ENCODE data around the gene CLTCL1. TPM values are rescaled to one million over a fixed set of nuclear protein-coding genes. Genes with fewer than 3 reads are reported as not detected.

CLTCL1 gene
- total and polyA plus RNA-seq, 9 of the 15 experiments (the other 6 are each of a cell fraction or from before 2014, with no cell fraction given), result 1.1 to 11.7 (median 5.0) TPM

DNA sequence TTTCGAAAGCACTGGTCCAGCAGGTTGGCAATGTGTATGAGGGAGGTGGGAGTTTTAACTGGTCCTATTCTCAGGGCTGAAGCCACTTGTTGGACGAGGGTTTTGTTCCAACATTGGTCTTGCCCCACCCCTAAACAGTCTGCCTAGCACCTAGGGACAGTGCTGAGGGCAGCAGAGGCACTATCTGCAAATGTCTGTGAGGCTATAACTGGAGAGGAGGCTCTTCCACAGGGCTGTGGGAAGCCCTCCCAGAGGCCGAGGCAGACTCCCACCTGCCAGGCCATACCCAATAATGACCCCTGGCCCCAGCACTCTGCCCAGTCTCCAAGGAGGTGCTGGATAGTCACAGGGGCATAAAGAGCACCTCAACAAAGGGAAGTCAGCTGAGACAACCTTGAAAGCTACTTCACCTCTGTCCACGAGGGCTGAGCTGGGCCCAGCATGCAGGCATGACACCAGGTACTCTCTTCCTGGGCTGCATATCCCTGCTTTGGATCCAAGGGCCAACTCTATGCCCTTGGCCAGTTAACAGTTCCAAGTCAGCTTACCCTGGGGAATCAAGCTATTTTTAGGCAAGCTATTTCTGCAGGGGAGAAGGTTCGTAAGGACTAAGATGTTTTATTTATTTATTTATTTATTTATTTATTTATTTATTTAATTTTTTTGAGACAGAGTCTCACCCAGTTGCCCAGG is 72.8 kb downstream of the CLTCL1 start (continued):
- TF ChIP-seq, protein P1, sequence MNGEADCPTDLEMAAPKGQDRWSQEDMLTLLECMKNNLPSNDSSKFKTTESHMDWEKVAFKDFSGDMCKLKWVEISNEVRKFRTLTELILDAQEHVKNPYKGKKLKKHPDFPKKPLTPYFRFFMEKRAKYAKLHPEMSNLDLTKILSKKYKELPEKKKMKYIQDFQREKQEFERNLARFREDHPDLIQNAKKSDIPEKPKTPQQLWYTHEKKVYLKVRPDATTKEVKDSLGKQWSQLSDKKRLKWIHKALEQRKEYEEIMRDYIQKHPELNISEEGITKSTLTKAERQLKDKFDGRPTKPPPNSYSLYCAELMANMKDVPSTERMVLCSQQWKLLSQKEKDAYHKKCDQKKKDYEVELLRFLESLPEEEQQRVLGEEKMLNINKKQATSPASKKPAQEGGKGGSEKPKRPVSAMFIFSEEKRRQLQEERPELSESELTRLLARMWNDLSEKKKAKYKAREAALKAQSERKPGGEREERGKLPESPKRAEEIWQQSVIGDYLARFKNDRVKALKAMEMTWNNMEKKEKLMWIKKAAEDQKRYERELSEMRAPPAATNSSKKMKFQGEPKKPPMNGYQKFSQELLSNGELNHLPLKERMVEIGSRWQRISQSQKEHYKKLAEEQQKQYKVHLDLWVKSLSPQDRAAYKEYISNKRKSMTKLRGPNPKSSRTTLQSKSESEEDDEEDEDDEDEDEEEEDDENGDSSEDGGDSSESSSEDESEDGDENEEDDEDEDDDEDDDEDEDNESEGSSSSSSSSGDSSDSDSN (IDR thresholded peaks at IDR 0.05; ENCODE audit: borderline replicate concordance in 1 of 2, low read depth in 2 of 2, low read length in 2 of 2), result 0 out of 4 replicates have a peak, but pooled peaks of 1 of the 2 experiments have one; percentile 5
- TF ChIP-seq RFX7 (CRISPR knock-in tag; IDR thresholded peaks at IDR 0.05) (0 out of 2 replicates have a peak, but pooled peaks have one; percentile 52), GABPB2 (CRISPR knock-in tag; conservative IDR thresholded peaks at IDR 0.05) (0 out of 2 replicates have a peak, but pooled peaks have one; percentile 22), ETV6 (IDR thresholded peaks at IDR 0.05; ENCODE audit: borderline replicate concordance in 1 of 2, low read depth in 2 of 2, low read length in 1 of 2) (0 out of 4 replicates have a peak, but pooled peaks of 1 of the 2 experiments have one; percentile 39), ETV6 (CRISPR knock-in tag; IDR thresholded peaks at IDR 0.05; ENCODE audit: borderline replicate concordance) (no peak)
- TF ChIP-seq, protein P2, sequence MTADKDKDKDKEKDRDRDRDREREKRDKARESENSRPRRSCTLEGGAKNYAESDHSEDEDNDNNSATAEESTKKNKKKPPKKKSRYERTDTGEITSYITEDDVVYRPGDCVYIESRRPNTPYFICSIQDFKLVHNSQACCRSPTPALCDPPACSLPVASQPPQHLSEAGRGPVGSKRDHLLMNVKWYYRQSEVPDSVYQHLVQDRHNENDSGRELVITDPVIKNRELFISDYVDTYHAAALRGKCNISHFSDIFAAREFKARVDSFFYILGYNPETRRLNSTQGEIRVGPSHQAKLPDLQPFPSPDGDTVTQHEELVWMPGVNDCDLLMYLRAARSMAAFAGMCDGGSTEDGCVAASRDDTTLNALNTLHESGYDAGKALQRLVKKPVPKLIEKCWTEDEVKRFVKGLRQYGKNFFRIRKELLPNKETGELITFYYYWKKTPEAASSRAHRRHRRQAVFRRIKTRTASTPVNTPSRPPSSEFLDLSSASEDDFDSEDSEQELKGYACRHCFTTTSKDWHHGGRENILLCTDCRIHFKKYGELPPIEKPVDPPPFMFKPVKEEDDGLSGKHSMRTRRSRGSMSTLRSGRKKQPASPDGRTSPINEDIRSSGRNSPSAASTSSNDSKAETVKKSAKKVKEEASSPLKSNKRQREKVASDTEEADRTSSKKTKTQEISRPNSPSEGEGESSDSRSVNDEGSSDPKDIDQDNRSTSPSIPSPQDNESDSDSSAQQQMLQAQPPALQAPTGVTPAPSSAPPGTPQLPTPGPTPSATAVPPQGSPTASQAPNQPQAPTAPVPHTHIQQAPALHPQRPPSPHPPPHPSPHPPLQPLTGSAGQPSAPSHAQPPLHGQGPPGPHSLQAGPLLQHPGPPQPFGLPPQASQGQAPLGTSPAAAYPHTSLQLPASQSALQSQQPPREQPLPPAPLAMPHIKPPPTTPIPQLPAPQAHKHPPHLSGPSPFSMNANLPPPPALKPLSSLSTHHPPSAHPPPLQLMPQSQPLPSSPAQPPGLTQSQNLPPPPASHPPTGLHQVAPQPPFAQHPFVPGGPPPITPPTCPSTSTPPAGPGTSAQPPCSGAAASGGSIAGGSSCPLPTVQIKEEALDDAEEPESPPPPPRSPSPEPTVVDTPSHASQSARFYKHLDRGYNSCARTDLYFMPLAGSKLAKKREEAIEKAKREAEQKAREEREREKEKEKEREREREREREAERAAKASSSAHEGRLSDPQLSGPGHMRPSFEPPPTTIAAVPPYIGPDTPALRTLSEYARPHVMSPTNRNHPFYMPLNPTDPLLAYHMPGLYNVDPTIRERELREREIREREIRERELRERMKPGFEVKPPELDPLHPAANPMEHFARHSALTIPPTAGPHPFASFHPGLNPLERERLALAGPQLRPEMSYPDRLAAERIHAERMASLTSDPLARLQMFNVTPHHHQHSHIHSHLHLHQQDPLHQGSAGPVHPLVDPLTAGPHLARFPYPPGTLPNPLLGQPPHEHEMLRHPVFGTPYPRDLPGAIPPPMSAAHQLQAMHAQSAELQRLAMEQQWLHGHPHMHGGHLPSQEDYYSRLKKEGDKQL (CRISPR knock-in tag; IDR thresholded peaks at IDR 0.05; ENCODE audit: borderline replicate concordance), result peak; percentile 90; the same call in 1 of the 2 replicates
- TF ChIP-seq, protein P3, sequence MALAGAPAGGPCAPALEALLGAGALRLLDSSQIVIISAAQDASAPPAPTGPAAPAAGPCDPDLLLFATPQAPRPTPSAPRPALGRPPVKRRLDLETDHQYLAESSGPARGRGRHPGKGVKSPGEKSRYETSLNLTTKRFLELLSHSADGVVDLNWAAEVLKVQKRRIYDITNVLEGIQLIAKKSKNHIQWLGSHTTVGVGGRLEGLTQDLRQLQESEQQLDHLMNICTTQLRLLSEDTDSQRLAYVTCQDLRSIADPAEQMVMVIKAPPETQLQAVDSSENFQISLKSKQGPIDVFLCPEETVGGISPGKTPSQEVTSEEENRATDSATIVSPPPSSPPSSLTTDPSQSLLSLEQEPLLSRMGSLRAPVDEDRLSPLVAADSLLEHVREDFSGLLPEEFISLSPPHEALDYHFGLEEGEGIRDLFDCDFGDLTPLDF (CRISPR knock-in tag; IDR thresholded peaks at IDR 0.05), result 0 out of 2 replicates have a peak, but pooled peaks have one; percentile 14
